OCI-M1 (cell line): Measurements from ENCODE around the gene DLG2.
A peak's percentile ranks its signal among the peaks of the same experiment; 100 is the strongest.

ENCODE experiments used
- DNase-seq: peaks from one replicate; lab custom pipeline; 2025; lab: John Stamatoyannopoulos, UW

The DLG2 gene

DNA sequence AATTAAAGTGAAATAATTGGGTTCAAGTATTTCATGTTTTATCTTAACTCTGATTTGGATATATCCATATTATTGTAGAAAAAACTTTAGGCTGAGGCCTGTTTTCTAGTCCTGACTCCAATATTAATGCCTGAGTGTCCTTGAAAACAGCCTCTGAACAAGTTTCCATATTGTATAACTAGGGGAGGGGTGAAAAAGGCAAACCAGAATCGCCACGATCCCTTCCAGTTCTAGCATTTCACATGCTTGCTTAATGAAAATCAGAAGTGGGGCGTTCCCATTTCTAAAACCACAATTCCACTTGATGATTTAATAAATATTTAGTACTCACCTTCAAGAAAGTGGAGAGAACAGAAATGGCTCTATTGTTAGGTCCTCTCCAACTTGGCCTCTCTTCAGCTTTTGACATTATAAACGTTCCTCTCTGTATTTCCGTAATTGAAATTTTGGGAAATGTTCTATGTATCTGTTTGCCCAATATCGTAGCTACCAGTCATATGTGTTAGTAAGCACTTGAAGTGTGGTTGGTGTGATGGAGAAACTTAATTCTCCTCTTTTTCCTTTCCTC is 1779.6 kb downstream of the DLG2 start:
- no peak for DNase-seq

DNA sequence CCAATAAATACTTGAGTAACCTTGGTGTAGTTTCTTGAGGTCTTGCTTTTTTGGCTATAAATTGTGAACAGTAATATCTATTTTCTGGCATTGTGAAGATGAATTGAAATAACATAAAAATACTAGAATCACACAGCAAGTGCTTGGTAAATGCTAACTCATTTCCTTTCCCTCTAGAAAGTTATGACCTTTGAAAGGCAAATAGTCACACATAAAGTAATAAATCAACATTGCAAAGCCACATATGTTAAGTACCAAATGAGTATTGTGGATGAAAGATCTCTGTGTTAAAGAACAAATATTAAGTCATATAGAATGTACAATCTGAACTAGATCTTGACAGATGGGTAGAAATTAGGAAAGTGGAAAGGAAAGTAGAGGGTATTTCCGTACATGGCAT is 1781.3 kb downstream of the DLG2 start:
- no peak for DNase-seq

DNA sequence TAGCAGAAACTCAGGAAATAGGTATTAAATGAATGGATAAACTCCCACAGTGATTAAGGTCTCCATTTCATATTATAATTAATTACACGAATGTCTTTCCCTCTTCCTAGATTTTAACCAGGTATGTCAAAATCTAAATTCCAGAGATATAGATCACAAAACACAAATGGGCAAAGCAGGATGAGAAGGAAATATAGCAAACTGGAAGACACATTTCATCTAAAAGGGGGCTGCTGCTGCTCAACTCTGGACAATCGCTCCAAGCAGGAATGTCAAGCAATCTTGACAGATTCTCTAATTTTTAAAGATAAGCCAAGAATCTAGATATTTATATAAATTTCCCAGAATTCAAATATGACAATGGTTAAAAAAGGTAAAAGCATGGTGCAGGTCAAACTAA is 1786.8 kb downstream of the DLG2 start:
- DNase-seq: no peak

DNA sequence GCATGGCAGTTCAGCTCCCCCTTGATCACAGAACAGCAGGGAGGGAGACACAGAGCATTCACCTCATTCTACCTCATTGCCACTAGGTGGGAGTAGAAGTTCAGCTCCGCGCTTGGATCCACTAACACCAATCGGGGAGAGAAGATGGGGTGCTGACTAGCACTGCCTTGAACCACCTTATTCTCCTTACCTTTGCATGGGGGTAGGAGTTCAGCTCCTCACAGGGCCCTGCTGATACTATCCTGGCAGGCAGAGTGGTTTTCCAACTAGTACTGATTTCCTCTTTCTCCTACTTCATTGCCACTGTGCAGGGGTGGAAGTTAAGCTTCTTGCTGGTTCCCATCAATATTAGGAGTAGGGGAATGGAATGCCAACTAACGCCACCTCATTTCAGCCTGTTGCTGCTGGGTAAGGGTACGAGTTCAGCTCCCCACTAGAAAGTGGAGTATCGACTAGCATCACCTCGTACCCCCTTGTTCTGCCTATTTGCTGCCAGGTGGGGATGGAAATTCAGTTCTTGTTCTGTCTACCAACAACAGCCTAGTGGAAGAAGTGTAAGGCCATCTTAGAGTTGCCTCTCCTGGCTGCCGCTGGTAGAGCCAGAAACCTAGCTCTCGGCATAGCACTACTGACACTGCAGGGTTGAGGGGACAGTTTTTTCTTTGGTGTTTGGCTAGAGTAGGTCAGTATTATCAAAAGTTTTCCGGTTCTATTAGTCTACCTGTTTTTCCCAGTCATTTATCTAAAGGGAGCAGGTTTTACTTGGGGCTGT is 1790.1 kb downstream of the DLG2 start:
- DNase-seq: peak; percentile 69

DNA sequence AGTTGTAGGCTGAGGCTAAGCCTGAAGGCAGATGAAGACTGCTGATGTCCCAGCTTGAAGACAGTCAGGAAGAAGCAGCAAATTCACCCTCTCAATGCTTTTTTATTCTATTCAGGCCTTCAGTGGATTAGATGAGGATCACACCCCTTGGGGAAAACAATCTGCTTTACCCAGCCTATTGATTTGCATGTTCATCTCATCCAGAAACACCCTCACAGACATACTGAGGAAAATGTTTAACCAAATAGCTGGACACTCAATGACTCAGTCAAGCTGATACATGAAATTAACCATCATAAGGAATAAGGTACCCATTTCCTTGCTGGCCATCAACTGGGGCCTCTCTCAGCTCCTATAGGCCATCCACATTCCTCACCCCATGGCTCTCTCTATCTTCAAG is 1791.1 kb downstream of the DLG2 start:
- DNase-seq: no peak

DNA sequence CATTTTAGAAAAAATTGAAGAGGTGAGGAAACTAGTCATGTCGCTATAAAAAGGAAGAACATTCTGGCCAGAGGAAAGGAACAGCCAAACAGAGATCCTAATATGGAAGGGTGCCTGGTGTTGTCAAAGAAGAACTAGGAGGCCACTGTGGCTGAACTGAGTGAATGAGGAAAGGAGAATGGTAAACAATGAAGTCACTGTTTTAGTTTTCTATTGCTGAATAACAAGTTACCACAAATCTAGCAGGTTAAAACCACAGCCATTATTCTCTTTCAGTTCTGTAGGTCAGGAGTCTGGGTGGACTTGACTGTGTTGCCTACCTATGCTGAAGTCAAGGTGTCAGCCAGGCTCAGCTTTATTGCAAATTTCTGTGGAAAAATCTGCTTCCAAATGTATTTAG is 1791.7 kb downstream of the DLG2 start:
- no peak for DNase-seq

DNA sequence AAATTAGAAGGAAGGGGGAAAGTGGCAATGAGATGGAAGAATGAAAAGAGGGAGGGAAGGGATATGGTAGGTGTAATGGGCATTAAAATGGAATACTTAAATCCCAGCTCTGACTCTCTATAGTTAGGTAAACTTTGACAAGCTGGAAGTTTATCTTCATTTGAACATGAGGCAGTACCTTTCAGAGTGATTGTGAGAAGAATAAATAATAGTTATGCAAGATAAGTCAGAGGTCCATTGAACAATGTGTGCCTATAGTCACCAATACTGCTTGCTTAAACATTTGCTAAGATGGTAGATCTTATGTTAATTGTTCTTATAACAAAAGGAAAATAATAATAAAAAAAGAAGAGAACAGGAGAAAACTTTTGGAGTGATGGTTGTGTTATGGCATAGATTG is 1795.2 kb downstream of the DLG2 start:
- DNase-seq: no peak

DNA sequence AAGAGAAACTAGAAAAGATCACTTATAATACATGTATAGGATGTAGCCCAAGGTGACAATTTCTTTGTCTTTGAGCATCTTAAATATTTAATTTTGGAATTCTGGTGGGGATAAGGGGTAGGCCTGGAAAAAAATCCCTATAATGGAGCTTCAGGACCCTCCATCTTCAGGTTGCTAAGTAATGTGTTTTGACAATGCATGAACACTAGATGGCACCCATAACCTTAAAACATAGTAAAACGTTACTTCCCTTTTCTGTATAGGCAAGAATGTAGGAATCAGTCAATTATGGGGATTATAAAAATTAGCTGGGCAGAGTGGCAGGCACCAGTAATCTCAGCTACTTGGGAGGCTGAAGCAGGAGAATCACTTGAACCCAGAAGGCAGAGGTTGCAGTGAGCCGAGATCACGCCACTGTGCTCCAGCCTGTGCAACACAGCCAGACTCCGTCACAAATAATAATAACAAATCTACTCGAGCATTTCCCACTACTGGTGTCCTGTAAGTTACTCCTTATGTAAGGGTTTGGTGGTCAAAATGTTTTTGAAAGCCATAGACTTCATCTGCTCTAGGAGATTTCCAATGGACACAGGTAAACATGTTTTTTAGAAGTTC is 1799.1 kb downstream of the DLG2 start:
- peak; percentile 90 for DNase-seq

DNA sequence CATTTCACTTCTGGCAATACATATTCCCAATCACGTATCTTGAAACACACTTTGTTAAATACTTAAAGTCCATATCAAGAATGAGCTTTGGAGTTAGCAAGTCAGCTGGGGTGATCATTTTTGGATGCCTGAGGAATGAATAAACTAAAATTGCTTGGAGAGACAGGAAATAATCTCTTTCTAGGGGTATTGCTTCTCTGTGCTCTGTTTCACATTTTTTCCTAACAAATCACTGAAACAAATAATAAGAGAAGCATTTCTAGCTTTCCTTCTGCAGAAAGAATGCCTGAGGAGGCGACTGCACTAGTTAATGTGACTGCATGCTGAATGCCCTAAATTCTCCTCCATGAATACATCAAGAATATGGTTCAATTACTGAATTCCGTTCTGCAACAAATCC is 1799.6 kb downstream of the DLG2 start:
- DNase-seq: no peak

DNA sequence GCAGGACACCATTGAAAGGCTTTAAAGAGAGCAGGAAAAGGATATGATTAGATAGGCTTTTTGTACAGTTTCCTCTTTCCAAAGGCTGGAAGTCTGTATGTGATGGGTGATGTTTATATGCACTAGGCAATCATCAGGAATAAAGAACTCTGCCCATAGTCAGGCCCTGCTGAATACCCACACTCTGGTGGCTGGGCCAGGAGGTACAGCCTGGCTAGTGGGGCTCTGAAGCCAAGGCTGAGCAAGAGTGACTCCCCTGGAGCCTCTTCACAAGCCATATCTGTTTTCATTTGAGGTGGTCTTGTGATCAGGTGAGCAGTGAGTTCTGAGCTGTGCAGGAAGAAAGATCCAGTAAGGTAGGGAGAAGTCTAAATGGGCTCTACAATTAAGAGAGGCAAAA is 1801.1 kb downstream of the DLG2 start:
- DNase-seq: no peak

DNA sequence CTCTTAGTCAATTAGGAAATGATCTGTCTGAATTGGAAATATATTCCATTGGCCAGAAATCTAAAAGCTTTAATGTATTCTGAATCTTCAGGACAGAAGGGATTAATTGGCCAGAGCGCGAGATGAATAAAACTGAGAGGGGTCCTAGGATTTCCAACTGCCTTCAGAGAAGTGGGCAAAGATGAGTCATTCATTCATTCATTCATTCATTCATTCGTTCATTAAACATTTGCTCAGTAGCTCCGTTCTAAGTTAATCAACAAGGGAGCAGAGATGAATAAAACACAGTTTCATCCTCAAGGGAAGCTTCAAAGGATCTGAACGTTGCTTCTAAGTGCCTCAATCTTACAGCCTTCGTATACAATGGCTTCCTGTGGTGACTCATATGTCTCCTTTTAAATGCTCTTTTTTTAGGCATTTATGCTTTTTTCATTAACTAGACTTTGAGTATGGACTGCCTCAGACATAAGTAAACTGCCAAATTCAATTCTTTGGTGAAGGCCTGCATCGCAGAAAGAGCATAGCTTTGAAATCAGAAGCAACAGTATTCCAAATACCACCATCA is 1803.6 kb downstream of the DLG2 start:
- DNase-seq: no peak

DNA sequence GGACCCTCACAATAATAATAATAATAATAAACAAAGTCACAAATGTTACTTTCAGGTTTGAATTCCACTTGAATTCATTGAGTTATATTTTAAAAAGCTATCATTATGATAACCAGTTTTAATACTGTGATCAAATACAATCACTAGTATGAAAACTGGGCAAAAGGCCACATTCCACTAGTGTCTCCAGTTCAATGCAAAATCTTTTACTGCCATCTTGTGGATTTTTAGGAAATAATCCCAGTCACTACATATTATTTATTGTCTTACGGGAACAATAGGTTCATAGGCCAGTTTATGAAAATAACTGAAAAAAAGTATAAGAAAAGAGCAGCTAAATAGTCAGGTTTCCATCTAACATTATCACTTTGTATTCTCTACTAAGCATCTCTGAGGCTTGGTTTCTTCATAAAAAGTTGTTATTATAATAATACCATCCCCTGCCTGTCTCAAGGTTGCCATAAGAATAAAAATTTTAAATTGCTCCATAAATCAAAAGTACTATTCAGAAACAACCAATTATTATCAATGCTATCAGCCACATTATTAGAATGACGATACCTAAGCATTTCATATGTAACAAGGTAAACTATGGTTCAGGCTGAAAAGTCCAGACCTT is 1807.1 kb downstream of the DLG2 start:
- peak; percentile 90 for DNase-seq

DNA sequence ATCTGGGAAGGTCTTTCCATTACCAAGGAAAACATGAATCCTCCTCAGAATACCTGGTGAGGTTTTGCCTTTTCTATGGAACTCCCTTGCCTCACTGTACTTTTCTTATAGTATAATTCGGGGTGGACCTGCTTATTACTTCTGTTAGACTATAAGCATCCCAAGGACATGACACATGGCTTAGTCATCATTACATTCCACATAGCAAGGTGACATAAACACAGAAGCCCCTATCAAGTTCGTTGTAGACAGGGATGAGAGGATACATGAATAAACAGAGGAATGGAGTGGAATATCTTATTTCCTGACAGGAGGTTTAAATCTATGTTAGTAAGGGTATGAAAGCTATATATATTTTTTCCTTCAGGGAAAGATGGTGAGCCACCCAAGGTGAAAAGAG is 1808.8 kb downstream of the DLG2 start:
- DNase-seq: no peak

DNA sequence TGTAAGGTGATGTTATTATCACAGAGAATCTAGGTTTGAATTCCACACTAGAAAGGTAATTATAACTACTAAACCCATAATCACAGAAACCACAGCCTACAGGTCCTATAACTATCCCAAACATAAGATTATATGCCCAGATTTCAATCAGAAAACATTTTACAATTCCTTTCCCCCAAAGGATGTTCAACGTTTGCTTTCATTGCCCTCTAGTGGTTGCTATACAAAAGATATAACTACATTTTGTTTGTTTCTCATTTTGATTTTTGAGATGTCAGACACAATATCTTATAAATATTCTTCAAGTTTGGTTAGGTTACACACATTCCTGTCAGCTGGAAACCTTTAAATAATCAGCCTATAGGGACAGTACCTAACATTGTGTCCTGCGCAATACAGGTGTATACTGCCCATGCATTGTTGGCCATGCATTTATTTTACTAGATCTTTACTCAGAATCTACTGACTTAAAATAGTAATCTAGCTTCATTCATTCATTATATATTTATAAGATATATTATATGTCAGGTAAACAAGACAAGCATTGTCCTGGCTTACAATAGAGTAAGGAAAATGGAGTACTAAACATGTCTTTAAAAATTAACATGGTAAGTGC is 1810.5 kb downstream of the DLG2 start:
- peak; percentile 76 for DNase-seq

DNA sequence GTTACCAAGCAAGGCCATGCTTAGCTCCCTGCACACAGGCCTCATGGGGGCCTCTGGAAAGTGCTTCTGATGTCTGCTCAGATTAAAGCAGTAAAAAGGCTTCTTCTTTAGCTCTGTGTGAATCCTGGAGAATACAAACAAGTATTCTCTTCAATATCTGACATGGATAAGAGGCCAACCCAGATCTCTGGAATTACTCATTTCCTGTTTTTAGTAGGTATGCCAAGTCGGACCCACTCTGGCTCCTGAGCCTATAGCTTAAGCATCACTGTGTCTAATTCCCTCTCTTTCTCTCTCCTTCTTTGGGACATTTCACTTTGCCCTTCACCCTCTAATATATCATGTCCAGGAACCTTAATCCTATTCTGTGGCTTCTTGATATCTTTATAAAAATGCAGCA is 1811.4 kb downstream of the DLG2 start:
- no peak for DNase-seq

DNA sequence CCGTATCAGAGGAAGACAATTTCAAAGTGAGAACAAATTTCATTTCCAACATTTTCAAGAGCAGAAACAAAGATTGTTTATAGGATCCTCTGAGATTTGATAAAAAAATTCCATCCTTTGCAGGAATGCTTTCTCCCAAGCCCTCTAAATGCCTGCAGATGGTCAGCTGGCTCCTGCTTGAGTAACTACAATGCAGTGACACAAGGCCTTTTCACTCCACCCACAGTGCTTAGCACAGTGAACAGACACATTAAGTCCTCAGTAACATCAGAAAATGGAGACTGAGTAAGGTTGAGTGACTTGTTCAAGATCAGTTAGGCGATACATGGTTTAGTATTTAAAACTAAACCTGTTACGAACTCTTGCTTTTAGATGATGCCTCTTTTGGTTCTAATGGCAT is 1813.8 kb downstream of the DLG2 start:
- no peak for DNase-seq

DNA sequence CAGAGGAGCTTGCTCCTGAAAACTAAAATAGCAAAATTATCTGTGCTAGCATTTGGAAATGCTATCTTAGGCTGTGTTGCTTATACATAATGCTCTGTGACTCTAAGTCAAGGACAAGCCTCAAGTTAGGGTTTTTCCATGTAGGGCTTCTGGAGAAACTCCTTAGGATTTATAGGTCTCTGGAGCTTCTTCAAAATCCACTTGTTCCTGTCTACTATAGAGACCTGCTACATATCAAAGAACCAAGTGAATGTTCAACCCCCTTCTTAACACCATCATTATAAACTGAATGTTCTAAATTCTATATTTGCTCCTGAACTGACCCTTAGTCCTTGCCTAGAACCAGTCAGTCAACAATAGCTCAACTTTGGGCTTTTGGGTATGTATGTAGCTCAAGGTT is 1817.9 kb downstream of the DLG2 start:
- DNase-seq: no peak

DNA sequence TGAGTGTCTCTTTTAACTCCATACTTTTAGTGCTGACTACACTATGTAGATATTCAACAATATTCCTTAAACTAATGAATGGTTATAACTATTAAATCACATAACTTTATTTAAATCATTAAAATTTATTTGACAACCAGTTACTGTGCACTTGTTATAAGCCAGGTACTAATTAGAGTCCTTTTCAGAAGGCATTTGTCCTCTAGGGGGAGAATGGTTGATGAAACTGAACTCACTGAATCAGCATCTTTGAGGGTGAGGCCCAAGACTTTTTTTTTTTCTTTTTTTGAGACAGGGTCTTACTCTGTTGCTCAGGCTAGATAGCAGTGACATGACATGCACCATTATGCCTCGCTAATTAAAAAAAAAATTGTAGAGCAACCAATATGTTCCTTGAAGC is 1825.3 kb downstream of the DLG2 start:
- DNase-seq: peak; percentile 29

DNA sequence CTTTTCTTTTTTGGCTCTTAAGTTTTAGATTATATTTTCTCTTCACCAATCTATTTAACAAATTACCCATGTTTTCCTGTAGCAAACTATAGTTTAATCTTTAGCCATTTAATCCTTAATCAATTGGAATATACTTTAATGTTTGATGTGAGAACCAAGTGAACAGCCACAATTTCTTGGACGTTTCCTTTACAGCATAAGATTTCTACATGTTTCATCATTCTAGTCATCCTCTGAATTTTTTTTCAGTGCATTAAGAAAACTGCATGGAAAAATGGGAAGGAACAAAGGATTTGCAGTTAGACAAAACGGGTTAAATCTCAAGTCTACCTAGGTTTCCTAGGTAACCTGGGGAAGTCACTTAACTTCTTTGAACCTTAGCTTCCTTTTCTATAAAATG is 1833.8 kb downstream of the DLG2 start:
- peak; percentile 66 for DNase-seq

DNA sequence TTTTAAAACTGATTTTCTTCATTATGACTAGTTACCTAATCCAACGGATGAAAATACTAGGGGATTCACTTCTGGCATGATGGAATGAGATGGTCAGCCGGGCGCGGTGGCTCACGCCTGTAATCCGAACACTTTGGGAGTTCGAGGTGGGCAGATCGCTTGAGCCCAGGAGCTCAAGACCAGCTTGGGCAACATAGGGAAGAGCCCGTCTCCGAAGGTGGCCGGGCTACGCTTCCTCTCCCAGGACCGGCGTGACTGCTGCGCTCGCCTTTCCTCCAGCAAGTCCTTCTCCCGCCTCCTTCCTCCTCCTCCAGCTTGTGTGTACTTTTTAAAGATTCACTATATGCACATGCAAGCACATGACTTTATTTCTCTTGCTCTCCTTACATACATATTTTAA is 1835.6 kb downstream of the DLG2 start:
- DNase-seq: no peak

DNA sequence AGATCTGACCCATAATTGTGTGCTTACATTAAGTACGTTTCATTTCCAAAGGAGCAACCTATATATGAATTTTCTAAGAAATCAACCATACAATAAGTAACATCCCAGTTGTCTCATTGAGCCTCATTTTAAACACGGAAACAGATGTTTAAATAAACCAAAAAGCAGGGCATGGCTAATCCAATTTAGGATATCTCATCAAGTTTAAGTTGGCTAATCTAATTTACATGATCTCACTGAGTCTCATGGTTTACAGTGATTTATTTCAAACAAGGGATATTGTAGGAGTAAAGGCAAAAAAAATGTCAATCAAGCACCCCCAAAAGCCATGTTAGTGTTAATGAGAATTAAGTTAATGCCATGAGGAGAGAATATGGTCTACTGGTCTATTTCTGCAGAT is 1841.2 kb downstream of the DLG2 start:
- no peak for DNase-seq

DNA sequence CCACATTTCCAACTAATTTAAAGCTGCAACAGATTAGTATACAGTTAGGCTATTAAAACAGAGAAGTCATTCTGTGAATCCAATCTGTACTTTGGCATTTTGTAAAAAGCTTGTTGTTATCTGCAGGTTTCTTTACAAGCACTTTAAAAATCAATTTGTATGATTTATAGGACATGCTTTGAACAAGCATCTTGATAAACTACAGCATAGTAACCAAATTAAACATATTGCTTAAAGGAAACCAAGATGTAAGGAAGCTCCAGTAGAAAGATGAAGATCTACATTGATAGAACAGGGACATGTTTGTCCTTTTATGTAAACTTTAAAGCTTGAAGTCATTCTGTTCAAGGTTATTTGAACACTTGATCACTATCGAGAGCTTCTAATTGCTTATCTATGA is 1842.7 kb downstream of the DLG2 start:
- DNase-seq: no peak
